ENCODE measurements around the gene FAM184A.
"Not testable (repeated sequence)": the region's sequence is repeated elsewhere in the genome, so short reads cannot be mapped to it uniquely, and the experiment has no call there.

The FAM184A gene

DNA sequence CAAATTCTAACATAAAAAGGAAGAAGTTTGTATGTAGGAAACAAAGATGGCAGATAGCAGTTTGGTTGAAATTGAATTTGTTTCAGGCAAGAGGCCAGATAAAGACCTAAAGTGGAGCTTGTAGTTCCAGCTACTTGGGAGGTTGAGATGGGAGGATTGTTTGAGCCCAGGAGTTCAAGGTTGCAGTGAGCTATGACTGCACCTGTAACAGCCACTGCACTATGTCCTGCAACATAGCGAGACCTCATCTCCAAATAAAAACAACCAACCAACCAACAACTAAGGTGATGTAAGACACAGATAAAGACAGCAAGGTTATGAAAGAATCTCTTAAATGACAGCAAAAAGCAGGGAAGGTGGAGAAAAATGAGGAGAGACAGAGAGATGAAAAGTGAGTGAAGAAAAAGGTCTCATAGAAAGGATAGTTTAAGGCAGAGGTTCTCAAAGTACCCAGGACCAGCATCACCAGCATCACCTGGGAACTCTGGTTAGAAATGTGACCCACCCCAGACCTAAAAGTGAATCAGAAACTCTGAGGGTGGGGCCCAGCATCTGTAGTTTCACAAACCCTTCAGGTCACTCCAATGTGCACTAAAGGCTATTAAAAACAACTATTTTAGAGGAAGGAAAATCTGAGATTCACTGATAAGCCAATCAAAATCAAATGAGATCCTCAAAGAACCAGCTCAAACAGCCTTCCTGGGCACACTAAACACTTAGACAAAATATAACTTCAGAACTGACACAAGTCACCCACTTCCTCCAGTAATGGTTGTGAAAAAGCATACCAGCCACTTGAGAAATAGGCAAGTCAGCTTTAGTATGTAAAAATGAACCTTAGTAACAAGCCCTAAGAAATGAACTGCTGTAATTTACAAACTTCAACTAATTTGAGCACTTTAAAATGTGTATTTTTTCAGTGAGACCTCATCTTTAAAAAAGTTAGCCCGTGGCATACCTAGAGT is 57.6 kb downstream of the FAM184A start:
- no peak for DNase-seq (ENCODE audit: extremely low read depth, insufficient read length)
- Histone ChIP-seq H3K36me3 (ENCODE audit: control insufficient read depth, insufficient read depth, low read length) (no peaks in the 10 kb centered on the region), H3K27me3 (replicated peaks; ENCODE audit: control insufficient read depth, insufficient read depth, low read length) (no peaks in the 10 kb centered on the region), H3K4me3 (replicated peaks; ENCODE audit: low read depth, low read length) (no peak overlapping the region)
- TF ChIP-seq, protein P1, sequence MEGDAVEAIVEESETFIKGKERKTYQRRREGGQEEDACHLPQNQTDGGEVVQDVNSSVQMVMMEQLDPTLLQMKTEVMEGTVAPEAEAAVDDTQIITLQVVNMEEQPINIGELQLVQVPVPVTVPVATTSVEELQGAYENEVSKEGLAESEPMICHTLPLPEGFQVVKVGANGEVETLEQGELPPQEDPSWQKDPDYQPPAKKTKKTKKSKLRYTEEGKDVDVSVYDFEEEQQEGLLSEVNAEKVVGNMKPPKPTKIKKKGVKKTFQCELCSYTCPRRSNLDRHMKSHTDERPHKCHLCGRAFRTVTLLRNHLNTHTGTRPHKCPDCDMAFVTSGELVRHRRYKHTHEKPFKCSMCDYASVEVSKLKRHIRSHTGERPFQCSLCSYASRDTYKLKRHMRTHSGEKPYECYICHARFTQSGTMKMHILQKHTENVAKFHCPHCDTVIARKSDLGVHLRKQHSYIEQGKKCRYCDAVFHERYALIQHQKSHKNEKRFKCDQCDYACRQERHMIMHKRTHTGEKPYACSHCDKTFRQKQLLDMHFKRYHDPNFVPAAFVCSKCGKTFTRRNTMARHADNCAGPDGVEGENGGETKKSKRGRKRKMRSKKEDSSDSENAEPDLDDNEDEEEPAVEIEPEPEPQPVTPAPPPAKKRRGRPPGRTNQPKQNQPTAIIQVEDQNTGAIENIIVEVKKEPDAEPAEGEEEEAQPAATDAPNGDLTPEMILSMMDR (IDR thresholded peaks at IDR 0.05; ENCODE audit: insufficient read depth, low read length, poor library complexity, severe bottlenecking): no peak

DNA sequence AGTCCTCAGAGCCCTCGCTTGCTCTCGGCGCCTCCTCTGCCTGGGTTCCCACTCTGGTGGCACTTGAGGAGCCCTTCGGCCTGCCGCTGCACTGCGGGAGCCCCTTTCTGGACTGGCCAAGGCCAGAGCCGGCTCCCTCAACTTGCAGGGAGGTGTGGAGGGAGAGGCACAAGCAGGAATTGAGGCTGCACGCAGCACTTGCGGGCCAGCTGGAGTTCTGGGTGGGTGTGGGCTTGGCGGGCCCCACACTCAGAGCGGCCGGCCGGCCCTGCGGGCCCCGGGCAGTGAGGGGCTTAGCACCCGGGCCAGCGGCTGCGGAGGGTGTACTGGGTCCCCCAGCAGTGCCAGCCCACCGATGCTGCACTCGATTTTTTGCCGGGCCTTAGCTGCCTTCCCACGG is 63.3 kb downstream of the FAM184A start:
- not testable (repeated sequence) for H3K27me3 ChIP-seq (replicated peaks; ENCODE audit: control insufficient read depth, insufficient read depth, low read length); DNase-seq (ENCODE audit: extremely low read depth, insufficient read length); H3K36me3 ChIP-seq (ENCODE audit: control insufficient read depth, insufficient read depth, low read length); H3K4me3 ChIP-seq (replicated peaks; ENCODE audit: low read depth, low read length)

DNA sequence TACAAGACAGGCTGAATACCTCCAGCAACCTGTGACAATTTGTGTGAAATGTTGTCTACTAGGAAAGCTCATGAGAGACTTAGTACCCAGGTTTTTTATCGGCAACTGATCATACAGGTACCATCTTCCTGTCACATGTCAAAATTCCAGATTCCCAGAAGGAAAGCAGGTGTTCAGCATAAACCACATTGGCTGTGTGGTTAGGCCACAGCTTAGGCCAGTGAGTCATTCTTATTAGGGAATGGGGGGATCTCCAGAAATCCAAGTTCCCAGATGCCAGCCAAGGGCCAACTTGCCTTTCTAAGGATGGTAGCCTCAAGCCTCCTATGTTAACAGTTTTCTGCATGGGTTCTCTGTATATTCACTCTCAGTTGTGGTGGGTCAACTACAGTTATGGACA is 65.9 kb downstream of the FAM184A start:
- TF ChIP-seq, protein P1 (IDR thresholded peaks at IDR 0.05; ENCODE audit: insufficient read depth, low read length, poor library complexity, severe bottlenecking): no peak
- Histone ChIP-seq H3K27me3 (replicated peaks; ENCODE audit: control insufficient read depth, insufficient read depth, low read length) (no peaks in the 10 kb centered on the region; the same call in 1 of the 2 replicates), H3K4me3 (replicated peaks; ENCODE audit: low read depth, low read length) (no peak overlapping the region), H3K36me3 (ENCODE audit: control insufficient read depth, insufficient read depth, low read length) (no peaks in the 10 kb centered on the region)
- no peak for DNase-seq (ENCODE audit: extremely low read depth, insufficient read length)

DNA sequence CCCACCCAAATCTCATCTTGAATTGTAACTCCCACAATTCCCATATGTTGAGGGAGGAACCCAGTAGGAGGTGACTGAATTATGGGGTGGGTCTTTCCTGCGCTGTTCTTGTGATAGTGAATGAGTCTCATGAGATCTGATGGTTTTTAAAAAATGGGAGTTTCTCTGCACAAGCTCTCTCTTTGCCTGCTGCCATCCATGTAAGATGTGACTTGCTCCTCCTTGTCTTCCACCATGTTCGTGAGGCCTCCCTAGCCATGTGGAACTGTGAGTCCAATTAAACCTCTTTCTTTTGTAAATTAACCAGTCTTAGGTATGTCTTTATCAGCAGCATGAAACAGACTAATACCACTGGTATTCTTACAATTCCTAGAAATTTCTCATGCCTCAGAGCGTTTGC is 69.2 kb downstream of the FAM184A start:
- not testable (repeated sequence) for H3K36me3 ChIP-seq (ENCODE audit: control insufficient read depth, insufficient read depth, low read length); H3K4me3 ChIP-seq (replicated peaks; ENCODE audit: low read depth, low read length); DNase-seq (ENCODE audit: extremely low read depth, insufficient read length); H3K27me3 ChIP-seq (replicated peaks; ENCODE audit: control insufficient read depth, insufficient read depth, low read length)

DNA sequence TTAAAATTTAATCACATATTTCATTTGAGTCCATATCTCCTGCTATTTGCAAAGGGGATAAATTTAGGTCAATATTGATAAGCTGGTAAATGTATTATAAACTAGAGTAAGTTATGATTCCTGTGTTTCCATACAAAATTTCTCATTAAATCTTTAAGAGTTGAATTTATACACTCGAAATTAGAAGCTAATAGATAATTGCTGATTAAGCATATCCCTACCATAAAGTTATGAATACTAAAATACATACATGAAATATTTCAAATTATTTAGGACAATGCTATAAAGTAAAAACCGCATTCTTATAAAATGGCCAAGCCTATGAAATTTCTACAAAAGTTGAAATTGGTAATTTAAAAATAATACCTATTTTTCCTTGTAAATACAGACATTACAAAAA is 71.5 kb downstream of the FAM184A start:
- TF ChIP-seq, protein P1 (IDR thresholded peaks at IDR 0.05; ENCODE audit: insufficient read depth, low read length, poor library complexity, severe bottlenecking): no peak
- H3K36me3 ChIP-seq (ENCODE audit: control insufficient read depth, insufficient read depth, low read length): no peaks in the 10 kb centered on the region
- DNase-seq (ENCODE audit: extremely low read depth, insufficient read length): no peak
- H3K4me3 ChIP-seq (replicated peaks; ENCODE audit: low read depth, low read length): no peak overlapping the region
- H3K27me3 ChIP-seq (replicated peaks; ENCODE audit: control insufficient read depth, insufficient read depth, low read length): no peaks in the 10 kb centered on the region; the same call in 1 of the 2 replicates

DNA sequence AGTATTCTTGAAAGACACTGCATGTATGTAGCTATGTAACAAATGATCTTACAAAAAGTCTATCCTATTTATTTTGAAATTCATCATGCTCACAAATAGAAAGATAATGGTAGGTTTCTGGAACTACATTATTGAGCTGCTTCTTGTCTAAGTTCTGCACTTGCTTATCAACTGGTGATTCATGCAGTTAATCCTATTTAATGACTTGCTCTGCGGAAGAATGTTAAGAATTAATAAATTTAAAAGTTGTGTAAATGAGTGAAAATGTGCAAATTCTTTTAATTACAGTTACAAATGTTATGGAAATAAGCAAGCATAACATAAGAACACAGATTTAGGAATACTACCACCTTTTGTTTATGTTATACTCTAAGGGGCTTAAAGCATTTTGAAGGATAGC is 76.4 kb downstream of the FAM184A start:
- no peaks in the 10 kb centered on the region for H3K36me3 ChIP-seq (ENCODE audit: control insufficient read depth, insufficient read depth, low read length)
- DNase-seq (ENCODE audit: extremely low read depth, insufficient read length): no peak
- H3K4me3 ChIP-seq (replicated peaks; ENCODE audit: low read depth, low read length): no peak overlapping the region
- no peaks in the 10 kb centered on the region for H3K27me3 ChIP-seq (replicated peaks; ENCODE audit: control insufficient read depth, insufficient read depth, low read length)
- TF ChIP-seq, protein P1 (IDR thresholded peaks at IDR 0.05; ENCODE audit: insufficient read depth, low read length, poor library complexity, severe bottlenecking): no peak

Data from GM06990 (cell line).